HG03139 (cell line): ENCODE measurements around the gene INS.

Source experiments
- ATAC-seq: cut with Tn5 transposase; IDR thresholded peaks from one replicate; pipeline ENCODE4 v1.9.1; 2021; ENCODE audit not compliant: unreplicated experiment

Gene INS

DNA sequence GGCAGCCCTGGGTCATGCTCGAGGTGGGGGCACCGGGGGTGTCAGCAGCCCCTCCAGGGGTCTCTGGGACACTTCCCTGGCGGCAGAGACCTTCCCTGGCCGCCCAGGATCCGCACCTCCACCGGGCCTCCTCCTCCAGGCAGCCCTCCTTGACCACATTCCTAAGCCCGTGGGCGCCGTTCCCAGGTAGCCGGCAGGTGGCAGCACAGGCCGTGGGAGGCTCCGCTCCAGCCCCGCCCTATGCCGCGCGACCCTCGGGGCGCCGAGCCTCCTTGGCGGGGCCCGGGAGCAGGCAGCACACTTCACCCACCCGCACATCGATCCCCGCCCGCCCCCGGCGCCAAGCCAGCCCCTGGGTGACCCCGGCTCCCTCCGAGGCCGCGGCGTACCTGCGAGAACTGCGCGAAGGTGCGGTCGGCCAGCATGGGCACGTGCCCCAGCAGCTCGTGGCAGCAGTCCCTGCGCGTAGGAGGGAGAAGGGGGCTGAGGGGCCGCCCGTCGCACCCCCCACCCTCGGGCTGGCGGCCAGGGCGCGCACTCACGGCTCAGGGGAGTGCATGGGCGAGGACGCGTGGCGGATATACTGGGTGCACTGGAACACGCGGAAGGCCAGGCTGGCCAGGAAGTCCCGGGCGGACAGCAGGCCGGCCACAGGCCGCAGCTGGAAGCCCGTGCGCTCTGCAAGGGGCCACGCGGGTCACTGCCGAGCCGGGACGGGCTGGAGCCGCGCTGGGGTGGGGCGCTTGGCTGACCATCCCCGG, 5.3 kb upstream of the INS start:
- ATAC-seq = no peak

DNA sequence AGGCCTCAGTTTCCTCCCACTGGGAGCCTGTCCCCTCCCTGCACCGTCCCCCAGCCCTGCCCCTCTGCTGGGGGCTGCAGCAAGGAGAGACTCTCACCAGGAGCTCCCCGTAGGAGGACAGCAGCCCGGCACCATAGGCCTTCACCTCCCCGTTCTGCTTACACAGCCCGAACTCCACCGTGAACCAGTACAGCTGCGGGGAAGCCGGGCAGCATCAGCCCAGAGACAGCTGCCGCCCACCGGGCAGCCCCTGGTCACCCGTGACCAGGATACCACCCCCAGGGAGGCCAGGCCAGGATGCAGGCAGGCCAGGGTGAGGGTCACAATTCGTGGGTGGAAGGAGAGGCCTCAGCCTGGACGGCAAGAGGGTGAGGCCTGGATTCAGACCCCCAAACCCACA, 4.6 kb upstream of the INS start:
- ATAC-seq = no peak

DNA sequence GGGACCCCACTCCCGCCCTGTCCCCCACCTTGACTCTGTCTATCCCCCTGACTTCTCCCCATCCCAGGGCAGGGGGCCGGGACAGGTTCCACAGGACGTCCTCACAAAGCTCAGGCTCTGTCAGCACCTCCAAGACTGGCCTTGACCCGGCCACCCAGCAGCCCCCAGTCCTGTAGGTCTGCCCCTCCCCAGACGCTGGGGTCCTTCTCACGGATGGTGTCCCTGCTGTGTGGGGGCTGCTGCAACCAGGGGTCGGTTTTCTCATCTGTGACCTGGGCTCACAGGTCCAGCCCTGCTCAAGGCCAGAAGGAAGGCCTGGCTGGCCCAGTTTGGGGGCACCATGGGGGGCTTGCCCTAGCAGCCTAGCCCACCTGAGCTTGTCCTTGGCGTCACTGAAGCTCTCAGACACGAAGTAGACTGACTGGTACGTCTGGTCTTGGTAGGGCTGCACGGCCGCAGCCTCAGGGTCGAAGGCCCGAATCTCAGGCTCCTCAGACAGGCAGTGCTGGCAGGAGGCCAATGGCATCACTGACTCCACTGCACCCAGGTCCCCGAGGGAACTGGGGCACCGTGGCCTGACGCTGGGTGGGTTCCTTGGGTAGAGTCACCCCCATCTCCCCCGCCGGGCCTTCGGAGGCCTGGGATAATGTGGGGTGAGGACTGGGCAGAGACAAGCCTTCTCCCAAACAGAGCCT, 4.0 kb upstream of the INS start:
- ATAC-seq = no peak

DNA sequence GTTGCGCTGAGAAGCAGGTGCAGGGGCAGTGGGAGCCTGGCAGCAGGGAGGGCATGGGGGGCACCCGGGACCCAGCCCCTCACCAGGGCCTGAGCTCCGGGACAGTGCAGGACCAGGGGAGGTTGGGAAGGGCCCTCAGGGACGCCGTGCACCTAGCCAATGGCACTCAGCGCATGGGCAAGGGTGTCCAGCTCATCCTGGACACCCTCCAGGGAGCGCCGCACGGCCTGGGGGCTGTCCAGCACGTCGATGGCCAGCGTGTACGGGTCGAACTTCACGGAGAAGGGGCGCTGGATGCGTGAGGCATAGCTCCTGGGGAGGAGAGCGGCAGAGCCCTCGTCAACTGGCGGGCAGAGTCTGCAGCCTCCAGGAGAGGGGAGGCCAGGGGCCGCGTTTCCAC, 3.1 kb upstream of the INS start:
- no peak for ATAC-seq

DNA sequence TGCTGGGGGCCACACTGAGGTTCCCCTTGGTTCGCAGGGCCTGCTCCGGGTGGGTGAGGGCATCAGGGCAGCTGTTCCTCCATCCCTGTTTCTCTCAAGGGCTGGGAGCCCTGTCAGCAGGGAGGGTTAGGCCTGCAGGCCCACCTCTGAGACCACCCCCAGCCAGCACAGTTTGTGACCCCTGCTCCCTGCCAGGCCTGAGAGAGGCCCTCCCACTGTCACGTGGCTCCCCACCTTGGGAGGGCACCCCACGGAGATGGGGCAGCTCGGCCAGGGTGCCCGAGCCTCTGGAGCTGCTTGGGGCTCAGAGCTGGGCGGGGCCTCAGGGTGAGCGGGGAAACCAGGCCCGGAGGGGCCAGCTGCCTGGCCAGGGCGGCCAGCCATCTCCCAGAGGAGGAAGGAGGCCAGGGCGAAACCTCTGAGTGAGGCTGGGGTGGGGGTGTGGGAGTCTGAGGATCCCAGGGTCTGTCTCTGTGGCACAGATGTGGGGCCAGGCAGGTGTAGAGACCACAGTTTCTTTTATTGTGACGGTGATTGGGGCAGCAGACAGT, 2.5 kb upstream of the INS start:
- ATAC-seq = no peak

DNA sequence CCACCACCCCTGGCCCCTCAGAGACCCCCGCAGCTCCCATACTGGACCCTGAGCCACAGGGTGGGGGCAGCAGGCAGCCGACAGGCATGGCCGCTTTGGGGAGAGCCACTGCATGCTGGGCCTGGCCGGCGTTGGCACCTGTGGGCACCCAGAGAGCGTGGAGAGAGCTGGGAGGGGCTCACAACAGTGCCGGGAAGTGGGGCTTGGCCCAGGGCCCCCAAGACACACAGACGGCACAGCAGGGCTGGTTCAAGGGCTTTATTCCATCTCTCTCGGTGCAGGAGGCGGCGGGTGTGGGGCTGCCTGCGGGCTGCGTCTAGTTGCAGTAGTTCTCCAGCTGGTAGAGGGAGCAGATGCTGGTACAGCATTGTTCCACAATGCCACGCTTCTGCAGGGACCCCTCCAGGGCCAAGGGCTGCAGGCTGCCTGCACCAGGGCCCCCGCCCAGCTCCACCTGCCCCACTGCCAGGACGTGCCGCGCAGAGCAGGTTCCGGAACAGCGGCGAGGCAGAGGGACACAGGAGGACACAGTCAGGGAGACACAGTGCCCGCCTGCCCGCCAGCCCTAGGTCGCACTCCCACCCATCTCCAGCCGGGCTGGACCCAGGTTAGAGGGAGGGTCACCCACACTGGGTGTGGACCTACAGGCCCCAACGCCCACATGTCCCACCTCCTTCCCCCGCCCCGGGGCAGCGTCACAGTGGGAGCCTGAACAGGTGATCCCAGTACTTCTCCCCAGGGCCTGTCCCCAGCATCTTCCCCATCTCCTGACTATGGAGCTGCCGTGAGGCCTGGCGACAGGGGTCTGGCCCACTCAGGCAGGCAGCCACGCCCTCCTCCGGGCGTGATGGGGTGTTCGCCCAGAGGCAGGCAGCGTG, 1.2 kb downstream of the INS start:
- ATAC-seq = no peak

DNA sequence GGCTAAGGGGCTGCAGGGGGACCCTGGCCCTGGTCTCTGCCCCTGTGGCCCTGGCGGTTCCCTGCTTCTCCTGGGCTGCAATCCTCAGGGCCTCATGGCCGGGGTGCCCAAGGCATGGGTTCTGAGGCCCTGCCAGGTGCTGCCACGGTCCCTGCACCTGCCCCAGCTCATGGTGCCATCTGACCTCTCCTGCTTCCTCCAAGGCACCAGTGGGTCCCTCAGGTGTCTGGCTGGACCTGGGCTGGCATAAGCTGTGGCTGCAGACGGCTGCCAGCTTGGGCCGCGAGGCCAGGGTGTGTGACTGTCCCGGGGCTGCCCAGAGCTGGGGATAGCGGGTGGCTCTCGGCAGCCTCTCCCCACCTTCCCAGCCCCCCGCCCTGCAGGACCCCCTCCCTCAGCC, 2.0 kb downstream of the INS start:
- ATAC-seq = no peak

DNA sequence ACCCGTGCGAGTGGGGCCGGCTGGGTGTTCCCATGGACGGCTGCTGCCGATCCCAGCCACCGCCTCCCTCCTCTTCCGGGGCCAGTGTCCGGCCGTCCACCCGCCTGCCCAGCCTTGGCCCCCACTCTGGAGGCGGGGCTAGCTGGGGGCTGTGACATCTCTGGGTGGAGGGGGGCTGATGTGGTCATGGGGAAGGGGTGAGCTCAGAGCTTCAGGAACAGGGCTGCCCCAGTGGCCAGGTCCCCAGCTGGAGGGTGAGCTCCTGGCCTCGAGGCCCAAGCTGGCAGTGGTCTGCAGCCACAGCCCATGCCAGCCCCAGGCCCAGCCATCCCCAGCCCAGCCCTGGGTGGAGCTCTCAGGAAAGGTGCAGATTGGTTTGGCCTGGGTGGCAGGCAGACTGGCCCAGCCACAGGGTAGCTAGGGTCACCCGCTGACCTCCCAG, 2.7 kb downstream of the INS start:
- ATAC-seq = no peak

DNA sequence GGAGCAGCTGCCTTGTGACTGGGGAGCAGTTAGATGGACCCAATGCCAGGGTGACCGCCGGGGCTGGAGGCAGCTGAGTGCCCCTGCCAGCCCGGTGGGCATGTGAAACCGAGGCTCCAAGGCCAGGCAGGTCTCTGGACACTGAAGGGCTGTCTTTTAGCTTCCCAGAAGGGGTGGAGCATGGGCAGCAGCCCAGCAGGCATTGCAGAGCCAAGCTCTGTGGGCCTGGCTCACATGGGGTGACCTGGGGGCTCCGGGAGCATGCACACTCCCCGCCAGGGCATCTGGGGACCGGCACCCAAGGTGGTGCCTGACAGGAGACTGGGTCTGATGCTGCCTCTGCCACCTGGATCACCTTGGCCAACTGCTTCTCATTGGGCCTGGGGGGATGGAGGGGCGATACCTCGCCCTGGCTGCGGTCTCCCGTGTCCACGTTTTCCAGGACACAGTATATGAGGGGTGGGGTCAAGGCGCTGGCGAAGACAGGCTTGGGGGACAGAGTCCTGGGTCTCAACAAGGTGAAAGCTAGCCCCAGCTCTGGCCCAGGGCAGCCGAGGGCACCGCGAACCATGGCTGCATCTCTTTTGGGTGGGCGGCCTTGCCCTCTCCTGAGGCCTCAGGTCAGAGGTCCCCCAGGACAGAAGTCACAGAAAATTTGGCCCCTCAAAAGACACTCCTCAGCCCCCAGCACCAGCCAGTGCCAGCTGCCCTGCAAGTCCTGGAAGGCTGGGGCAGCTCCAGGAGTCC, 3.5 kb downstream of the INS start:
- ATAC-seq = no peak

DNA sequence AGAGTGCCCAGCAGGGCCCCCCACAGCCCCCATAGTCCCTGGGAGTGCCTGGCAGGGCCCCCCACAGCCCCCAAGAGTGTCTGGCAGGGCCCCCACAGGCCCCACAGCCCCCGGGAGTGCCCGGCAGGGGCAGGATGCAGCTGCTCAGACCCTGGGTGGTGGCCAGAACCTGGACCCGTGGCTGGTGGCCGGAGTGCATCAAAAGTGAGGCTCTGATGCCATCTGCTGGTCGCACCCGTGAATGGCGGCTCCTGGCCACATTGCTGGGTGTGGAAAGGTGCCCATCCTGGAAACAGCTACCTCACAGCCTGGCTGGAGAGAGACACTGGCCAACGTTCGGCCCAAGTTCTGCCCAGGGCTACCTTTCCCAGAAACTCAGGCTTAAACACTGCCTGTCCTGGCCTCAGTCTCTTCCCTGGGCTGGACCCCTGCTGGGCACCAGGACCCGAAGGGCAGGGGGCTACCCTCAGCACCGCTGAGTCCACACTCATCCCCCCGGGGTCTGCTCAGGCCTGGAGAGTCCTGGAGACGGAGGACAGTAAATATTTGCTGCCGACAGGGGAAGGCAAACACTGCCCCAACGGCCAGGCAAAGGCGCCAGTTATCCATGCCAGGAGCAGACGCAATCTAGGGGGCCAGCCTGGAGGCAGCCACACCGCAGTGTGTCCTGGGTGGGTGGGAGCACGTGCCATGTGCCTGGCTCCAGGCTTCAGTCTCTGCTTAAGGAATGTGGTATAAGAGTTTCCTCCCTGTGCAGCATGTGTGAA, 4.4 kb downstream of the INS start:
- no peak for ATAC-seq

DNA sequence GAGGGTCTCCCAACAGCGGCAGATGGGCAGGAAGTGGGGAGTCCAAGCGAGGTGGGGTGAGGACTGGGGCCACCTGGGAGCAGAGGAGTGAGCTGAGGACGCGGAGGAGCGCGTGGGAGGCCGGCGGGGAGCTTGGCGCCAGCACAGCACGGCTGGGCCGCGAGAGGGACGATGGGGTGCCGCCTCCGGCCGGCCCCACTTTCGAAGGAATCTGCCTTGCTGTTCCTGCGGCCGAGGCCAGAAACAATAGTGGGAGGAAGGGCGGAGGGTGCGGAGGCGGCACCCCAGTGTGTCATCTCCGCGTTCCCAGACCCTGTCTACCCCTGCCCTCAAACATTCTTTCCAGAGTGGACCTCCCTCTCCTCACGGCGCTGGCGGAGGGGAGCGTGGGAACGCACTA, 5.5 kb downstream of the INS start:
- no peak for ATAC-seq

DNA sequence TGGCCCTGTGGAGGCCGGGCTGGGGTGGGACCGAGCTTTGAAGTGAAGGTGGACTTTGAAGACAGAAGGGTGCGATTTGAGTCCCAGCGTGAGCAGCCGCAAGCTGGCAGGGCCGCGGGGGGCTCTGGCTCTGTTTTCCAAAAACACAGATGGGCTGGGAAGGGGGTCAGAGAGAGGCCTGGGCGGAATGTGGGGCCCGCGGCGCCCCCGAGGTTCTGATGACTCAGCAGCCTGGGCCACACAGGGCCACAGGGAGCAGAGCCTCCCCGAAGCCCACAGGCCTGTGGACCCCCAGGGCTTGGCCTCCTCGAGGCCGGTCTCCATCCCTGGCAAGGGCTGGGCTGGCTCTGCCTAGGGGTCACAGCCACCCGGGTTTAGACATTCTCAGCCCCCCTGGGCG, 6.1 kb downstream of the INS start:
- no peak for ATAC-seq

DNA sequence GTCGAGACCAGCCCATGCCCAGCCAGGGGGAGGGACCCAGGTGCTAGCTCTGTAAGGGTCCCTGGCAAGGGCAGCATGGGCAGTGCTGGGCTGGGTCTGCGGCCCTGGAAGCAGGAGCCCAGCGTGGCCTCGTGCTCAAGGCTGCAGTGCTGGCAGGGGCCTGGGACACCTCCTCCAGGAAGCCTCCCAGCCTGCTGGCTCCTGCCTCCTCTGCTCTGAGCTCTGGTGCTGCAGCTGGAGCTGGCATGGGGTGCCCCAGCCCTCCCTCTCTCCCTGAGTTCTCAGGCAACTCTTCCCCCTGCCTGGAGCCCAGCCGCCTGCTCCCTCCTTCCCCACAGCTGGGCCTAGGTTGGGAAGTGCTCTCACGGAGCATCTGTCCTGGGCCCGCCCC, 6.8 kb downstream of the INS start:
- no peak for ATAC-seq

DNA sequence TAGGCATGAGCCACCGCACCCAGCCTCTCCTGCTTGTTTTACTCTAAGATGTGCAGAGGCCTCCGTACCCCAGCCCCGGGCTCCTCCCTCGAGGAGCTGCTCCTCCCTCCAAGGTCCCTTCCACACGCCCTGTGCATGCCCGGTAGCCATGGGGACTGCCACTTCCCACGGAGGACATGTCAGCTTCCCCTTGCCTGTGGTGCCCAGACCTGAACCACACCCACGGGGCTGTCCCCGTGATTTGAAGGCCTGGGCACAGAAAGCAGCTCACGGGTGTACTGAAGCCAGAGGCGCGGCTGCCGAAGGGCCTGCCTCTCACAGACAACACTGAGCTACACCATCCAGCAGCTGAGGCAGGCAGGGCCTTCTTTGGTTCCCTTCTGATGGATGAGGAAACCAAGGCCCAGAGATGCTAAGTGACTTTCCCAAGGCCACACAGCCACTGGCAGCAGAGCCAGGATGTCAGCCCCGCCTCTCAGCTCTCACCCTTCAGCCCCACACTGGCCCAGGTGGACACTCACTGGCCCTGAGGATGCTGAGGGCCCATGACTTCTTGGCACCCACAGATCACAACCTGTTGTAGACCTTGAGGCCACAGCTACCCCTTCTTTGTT, 7.3 kb downstream of the INS start:
- ATAC-seq = no peak

DNA sequence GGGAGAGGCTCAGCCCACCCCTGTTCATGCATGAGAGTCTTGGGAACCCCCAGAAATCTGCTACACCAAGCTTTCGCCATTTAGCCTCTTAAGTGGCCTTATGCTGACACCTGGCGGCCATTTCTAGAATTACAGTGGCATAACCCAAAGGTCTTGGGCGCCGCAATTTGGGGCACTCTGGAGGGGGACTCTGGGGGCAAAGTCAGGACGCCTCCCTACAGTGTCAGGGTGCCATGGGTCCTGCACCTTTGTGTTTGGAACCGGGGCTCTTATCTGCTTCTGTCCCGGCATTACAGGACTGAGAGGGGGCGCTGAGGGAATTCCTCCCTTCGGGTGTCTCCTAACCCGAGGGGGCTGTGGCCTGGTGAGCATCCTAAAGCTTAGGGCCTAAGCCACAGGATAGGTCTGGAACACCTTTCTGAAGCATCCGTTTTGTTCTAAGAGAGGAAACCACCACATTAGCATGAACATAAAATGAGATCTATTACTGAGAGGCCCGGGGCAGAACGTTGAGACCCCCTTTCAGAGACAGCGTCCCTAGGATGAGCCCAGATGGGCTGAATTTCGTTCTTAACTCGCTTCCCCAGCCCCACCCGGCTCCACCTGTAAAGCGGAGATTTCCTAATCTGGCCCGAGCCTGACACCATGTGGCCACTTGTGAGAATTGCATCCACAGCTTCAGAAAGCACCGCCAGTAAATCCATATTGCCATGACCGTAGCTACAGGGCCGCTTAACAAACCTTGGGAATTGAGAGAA, 9.3 kb downstream of the INS start:
- no peak for ATAC-seq

DNA sequence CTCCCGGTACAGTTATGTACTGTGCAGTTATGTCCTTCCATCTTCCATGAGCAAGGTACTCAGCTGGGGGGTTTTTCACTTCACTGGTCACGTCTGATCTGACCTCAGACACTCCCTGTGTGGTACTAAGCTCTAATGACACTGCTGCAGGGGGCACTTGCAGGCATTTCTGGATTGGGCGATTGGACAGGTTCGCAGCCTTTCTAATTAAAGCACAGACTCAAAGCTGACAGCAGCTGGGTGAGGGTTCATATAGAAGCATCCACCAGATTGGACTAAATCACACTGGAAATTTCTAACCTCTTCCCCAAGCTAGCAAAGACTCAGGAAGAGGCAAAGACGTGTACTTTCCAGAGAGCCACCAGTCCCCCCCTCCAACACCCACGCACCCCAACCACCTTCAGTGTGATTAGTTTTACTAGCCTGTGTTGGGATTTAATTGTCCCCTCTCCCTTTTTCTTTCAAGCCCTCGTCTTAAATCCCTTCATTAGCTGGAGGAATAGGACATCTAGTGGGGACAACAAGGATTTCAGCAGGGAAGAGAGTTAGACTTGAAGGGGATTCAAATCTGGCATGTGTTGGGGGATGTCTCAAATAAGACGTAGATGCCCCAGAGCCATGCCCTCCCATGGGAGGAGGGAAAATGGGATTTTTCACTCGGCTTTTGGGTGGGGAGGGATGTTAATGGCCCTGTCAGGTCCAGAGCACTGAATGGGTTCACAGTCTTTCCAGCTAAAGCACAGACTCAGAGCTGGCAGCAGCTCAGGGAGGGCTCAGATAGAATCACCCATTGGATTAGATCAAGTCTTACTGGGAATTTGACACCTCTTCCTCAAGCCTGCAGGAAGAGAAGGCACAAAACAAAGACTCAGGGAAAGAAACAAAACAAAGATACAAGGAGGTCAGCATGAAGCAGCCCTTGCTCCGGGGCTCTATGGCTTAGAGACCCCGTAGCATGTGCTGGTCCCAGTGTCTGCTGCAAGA, 10.9 kb downstream of the INS start:
- ATAC-seq = no peak

DNA sequence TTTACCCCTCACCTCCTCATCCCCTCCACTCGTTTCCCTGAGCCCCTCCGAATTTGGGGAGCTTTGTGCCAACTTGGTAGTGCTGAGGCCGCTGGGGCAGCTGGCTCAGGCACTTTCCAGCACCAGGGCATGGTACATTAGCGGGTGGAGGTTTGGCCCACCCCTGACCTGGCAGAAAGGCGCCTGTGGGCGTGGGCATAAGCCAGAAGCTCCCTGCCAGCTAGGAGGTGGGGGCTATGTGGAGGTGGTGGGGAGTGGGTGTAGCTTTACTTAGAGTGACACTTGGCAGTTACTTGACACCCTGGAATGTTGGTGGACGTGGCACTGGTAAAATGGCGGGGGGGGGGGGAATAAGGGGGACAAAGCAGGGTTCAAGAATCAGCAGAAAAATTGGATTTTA, 11.5 kb downstream of the INS start:
- no peak for ATAC-seq

DNA sequence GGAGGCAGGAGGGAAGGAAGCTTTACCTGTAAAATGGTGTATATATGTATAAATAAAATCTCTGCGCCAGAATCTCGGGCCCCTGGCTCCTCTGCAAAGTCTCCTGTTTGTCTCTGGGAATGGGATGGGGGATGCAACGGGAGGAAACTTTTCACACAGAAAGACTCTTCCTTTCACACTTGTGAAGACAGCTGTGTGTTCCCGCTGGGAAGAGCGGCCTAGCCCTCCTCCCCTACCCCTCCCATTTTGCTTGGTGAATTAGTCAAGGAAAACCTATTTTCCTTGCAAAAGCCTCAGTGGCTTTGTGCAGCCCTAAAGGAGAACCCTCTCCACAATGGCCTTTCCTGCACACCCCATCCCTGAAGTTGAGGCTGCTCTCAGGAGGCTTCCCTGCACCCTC, 12.4 kb downstream of the INS start:
- no peak for ATAC-seq
